ENCODE measurements around the gene RTL9. TPM values are rescaled to one million over a fixed set of nuclear protein-coding genes. Genes with fewer than 3 reads are reported as not detected.

Gene RTL9
- total and polyA plus RNA-seq, 2 of the 13 experiments (the other 11 are each of a cell fraction or from before 2014, with no cell fraction given), result 0.01 to 0.02 TPM

DNA sequence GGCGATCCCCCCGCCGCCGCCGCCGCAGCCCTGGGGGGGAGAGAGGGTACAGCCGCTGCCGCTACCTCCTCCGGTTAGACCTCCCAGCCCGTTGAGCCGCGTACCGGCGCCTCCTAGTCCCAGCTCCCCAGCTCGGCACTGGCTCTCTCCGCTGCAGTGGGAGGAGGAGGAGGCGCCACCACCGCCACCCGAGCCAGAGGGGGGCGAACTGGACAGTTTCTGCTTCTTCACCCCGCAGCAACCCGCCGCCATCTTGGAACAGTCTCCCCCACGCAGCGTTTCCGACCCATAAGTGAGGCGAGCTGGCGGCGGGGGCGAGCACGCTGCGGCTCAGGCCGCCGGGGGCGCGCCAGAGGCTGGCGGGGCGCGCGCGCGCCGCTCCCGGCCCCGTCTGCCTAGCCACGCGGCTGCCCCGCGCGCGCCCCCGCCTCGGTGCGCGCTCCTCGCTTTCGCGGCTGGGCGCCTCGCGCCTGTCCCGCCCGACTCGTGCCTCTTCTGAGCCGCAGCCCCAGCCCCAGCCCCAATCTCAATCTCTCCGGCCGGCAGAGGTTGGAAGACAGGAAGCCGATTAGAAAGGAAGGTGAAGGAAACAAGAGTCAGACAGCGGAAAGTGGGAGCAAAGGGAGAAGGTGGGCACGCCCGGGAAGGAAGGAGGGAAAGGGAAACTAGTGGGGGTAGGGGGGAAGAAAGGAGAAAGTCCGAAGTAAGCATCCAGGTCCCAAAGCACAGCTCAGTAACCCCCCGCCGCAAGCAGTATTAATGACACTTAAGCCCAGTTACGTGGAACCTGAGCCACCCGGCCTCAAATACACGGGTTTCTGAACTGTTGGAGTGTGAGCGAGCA, 40.6 kb upstream of the RTL9 start, which contains the start of gene AMMECR1 (continued):
- TF ChIP-seq RAD51 (IDR thresholded peaks at IDR 0.05; ENCODE audit: borderline replicate concordance) (no peak), ZNF136 (CRISPR knock-in tag; IDR thresholded peaks at IDR 0.05; ENCODE audit: low read depth) (no peak), SAFB2 (CRISPR knock-in tag; IDR thresholded peaks at IDR 0.05; ENCODE audit: borderline replicate concordance, low read depth) (no peak), AGO1 (IDR thresholded peaks at IDR 0.05; ENCODE audit: low read depth, low read length, poor library complexity, severe bottlenecking) (no peak), ZNF12 (CRISPR knock-in tag; IDR thresholded peaks at IDR 0.05) (no peak), SMARCC2 (IDR thresholded peaks at IDR 0.05) (no peak), HMG20B (CRISPR knock-in tag; conservative IDR thresholded peaks at IDR 0.05) (no peak)
- TF ChIP-seq, protein P1, sequence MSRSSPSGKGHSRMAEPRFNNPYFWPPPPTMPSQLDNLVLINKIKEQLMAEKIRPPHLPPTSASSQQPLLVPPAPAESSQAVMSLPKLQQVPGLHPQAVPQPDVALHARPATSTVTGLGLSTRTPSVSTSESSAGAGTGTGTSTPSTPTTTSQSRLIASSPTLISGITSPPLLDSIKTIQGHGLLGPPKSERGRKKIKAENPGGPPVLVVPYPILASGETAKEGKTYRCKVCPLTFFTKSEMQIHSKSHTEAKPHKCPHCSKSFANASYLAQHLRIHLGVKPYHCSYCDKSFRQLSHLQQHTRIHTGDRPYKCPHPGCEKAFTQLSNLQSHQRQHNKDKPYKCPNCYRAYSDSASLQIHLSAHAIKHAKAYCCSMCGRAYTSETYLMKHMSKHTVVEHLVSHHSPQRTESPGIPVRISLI (CRISPR knock-in tag; IDR thresholded peaks at IDR 0.05; ENCODE audit: borderline replicate concordance), result no peak
- TF ChIP-seq, protein P2, sequence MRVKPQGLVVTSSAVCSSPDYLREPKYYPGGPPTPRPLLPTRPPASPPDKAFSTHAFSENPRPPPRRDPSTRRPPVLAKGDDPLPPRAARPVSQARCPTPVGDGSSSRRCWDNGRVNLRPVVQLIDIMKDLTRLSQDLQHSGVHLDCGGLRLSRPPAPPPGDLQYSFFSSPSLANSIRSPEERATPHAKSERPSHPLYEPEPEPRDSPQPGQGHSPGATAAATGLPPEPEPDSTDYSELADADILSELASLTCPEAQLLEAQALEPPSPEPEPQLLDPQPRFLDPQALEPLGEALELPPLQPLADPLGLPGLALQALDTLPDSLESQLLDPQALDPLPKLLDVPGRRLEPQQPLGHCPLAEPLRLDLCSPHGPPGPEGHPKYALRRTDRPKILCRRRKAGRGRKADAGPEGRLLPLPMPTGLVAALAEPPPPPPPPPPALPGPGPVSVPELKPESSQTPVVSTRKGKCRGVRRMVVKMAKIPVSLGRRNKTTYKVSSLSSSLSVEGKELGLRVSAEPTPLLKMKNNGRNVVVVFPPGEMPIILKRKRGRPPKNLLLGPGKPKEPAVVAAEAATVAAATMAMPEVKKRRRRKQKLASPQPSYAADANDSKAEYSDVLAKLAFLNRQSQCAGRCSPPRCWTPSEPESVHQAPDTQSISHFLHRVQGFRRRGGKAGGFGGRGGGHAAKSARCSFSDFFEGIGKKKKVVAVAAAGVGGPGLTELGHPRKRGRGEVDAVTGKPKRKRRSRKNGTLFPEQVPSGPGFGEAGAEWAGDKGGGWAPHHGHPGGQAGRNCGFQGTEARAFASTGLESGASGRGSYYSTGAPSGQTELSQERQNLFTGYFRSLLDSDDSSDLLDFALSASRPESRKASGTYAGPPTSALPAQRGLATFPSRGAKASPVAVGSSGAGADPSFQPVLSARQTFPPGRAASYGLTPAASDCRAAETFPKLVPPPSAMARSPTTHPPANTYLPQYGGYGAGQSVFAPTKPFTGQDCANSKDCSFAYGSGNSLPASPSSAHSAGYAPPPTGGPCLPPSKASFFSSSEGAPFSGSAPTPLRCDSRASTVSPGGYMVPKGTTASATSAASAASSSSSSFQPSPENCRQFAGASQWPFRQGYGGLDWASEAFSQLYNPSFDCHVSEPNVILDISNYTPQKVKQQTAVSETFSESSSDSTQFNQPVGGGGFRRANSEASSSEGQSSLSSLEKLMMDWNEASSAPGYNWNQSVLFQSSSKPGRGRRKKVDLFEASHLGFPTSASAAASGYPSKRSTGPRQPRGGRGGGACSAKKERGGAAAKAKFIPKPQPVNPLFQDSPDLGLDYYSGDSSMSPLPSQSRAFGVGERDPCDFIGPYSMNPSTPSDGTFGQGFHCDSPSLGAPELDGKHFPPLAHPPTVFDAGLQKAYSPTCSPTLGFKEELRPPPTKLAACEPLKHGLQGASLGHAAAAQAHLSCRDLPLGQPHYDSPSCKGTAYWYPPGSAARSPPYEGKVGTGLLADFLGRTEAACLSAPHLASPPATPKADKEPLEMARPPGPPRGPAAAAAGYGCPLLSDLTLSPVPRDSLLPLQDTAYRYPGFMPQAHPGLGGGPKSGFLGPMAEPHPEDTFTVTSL (CRISPR knock-in tag; IDR thresholded peaks at IDR 0.05; ENCODE audit: borderline replicate concordance), result no peak
- TF ChIP-seq, protein P3, sequence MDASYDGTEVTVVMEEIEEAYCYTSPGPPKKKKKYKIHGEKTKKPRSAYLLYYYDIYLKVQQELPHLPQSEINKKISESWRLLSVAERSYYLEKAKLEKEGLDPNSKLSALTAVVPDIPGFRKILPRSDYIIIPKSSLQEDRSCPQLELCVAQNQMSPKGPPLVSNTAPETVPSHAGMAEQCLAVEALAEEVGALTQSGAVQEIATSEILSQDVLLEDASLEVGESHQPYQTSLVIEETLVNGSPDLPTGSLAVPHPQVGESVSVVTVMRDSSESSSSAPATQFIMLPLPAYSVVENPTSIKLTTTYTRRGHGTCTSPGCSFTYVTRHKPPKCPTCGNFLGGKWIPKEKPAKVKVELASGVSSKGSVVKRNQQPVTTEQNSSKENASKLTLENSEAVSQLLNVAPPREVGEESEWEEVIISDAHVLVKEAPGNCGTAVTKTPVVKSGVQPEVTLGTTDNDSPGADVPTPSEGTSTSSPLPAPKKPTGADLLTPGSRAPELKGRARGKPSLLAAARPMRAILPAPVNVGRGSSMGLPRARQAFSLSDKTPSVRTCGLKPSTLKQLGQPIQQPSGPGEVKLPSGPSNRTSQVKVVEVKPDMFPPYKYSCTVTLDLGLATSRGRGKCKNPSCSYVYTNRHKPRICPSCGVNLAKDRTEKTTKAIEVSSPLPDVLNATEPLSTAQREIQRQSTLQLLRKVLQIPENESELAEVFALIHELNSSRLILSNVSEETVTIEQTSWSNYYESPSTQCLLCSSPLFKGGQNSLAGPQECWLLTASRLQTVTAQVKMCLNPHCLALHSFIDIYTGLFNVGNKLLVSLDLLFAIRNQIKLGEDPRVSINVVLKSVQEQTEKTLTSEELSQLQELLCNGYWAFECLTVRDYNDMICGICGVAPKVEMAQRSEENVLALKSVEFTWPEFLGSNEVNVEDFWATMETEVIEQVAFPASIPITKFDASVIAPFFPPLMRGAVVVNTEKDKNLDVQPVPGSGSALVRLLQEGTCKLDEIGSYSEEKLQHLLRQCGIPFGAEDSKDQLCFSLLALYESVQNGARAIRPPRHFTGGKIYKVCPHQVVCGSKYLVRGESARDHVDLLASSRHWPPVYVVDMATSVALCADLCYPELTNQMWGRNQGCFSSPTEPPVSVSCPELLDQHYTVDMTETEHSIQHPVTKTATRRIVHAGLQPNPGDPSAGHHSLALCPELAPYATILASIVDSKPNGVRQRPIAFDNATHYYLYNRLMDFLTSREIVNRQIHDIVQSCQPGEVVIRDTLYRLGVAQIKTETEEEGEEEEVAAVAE (CRISPR knock-in tag; IDR thresholded peaks at IDR 0.05; ENCODE audit: borderline replicate concordance), result no peak
- TF ChIP-seq, protein P4, sequence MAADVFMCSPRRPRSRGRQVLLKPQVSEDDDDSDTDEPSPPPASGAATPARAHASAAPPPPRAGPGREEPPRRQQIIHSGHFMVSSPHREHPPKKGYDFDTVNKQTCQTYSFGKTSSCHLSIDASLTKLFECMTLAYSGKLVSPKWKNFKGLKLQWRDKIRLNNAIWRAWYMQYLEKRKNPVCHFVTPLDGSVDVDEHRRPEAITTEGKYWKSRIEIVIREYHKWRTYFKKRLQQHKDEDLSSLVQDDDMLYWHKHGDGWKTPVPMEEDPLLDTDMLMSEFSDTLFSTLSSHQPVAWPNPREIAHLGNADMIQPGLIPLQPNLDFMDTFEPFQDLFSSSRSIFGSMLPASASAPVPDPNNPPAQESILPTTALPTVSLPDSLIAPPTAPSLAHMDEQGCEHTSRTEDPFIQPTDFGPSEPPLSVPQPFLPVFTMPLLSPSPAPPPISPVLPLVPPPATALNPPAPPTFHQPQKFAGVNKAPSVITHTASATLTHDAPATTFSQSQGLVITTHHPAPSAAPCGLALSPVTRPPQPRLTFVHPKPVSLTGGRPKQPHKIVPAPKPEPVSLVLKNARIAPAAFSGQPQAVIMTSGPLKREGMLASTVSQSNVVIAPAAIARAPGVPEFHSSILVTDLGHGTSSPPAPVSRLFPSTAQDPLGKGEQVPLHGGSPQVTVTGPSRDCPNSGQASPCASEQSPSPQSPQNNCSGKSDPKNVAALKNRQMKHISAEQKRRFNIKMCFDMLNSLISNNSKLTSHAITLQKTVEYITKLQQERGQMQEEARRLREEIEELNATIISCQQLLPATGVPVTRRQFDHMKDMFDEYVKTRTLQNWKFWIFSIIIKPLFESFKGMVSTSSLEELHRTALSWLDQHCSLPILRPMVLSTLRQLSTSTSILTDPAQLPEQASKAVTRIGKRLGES (CRISPR knock-in tag; IDR thresholded peaks at IDR 0.05; ENCODE audit: borderline replicate concordance), result no peak
- TF ChIP-seq, protein P5, sequence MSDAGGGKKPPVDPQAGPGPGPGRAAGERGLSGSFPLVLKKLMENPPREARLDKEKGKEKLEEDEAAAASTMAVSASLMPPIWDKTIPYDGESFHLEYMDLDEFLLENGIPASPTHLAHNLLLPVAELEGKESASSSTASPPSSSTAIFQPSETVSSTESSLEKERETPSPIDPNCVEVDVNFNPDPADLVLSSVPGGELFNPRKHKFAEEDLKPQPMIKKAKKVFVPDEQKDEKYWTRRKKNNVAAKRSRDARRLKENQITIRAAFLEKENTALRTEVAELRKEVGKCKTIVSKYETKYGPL (CRISPR knock-in tag; IDR thresholded peaks at IDR 0.05), result no peak

Measured in HepG2 (cell line).